K562 (cell line): Measurements from ENCODE around the gene CCNT1. TPM values are rescaled to one million over a fixed set of nuclear protein-coding genes. Genes with fewer than 3 reads are reported as not detected.

Source experiments
- ADNP ChIP-seq: fragments of 200-800 bp; sonication (Bioruptor generic); IDR thresholded peaks from 2 replicates; pipeline ENCODE4 v1.6.1; 2016; ENCODE audit warnings: missing genetic modification characterization, missing compliant biosample characterization
- BDP1 ChIP-seq: IDR thresholded peaks from 3 replicates; pipeline ENCODE4 v1.6.1; 2011; ENCODE audit not compliant: insufficient read length, insufficient read depth
- BRD9 ChIP-seq: fragments of 450-650 bp; IDR thresholded peaks from 2 replicates; pipeline ENCODE4 v1.6.1; 2018; ENCODE audit warnings: low read depth; ENCODE audit not compliant: partially characterized antibody
- DMBX1 ChIP-seq: fragments of 250-450 bp; sonication (Bioruptor Pico); IDR thresholded peaks from 2 replicates; pipeline ENCODE4 v1.8.0; 2022; ENCODE audit warnings: inconsistent platforms, mild to moderate bottlenecking, moderate library complexity, borderline replicate concordance
- ELF4 ChIP-seq: fragments of 450-650 bp; formaldehyde crosslinking; IDR thresholded peaks from 2 replicates; pipeline ENCODE4 v1.4.0; 2022; ENCODE audit warnings: missing genetic modification characterization
- HBP1 ChIP-seq: fragments of 450-650 bp; formaldehyde crosslinking; IDR thresholded peaks from 2 replicates; pipeline ENCODE4 v1.4.0; 2022; ENCODE audit warnings: missing genetic modification characterization
- HDAC2 ChIP-seq: fragments of 450-650 bp; IDR thresholded peaks from 2 replicates; pipeline ENCODE4 v1.6.1; 2016; ENCODE audit warnings: mild to moderate bottlenecking
- MAFK ChIP-seq: IDR thresholded peaks from 2 replicates; pipeline ENCODE4 v1.6.1; 2011; ENCODE audit warnings: low read length, improper control_type of control experiment
- MIER1 ChIP-seq: fragments of 450-650 bp; IDR thresholded peaks from 2 replicates; pipeline ENCODE4 v1.6.1; 2016; ENCODE audit warnings: antibody characterized with exemption, mild to moderate bottlenecking, low read depth
- NFXL1 ChIP-seq: fragments of 450-650 bp; formaldehyde crosslinking; IDR thresholded peaks from 2 replicates; pipeline ENCODE4 v1.4.0; 2021; ENCODE audit warnings: mild to moderate bottlenecking
- NONO ChIP-seq, 2 experiments: fragments of 200-400 bp in 1 of 2; fragments of 450-650 bp in 1 of 2; formaldehyde crosslinking in 1 of 2; IDR thresholded peaks; 2 replicates each; pipeline ENCODE4 v1.6.1; 2017; ENCODE audit warnings: low read depth in 2 of 2, mild to moderate bottlenecking in 2 of 2, moderate library complexity in 2 of 2, low read length in 1 of 2
- RBM17 ChIP-seq: fragments of 200-400 bp; formaldehyde crosslinking; IDR thresholded peaks from 2 replicates; pipeline ENCODE4 v1.6.1; 2017; ENCODE audit warnings: low read depth, mild to moderate bottlenecking, low read length, borderline replicate concordance
- RCOR1 ChIP-seq, 2 experiments: IDR thresholded peaks; 2 replicates each; pipeline ENCODE4 v1.6.1; 2012; ENCODE audit warnings: low read depth in 2 of 2, low read length in 2 of 2, borderline replicate concordance in 1 of 2, improper control_type of control experiment in 1 of 2
- SETDB1 ChIP-seq: IDR thresholded peaks from one replicate; pipeline ENCODE4 v1.6.1; 2012; ENCODE audit warnings: low read length, control low read depth, inconsistent platforms
- SIN3A ChIP-seq, 2 experiments: fragments of 150-350 bp in 1 of 2; IDR thresholded peaks; 2 replicates each; pipeline ENCODE4 v1.6.1; 2011 to 2016; ENCODE audit warnings: borderline replicate concordance in 2 of 2, low read depth in 2 of 2, low read length in 2 of 2, mild to moderate bottlenecking in 2 of 2, moderate library complexity in 2 of 2; ENCODE audit not compliant: control insufficient read depth in 1 of 2
- SLC30A9 ChIP-seq: fragments of 250-450 bp; sonication (Bioruptor Pico); IDR thresholded peaks from 2 replicates; pipeline ENCODE4 v1.8.0; 2022; ENCODE audit warnings: mild to moderate bottlenecking, moderate library complexity
- SRSF7 ChIP-seq: fragments of 200-400 bp; formaldehyde crosslinking; optimal IDR thresholded peaks from 2 replicates; pipeline ENCODE3; 2017; ENCODE audit warnings: mild to moderate bottlenecking, low read depth, low read length
- SUPT5H ChIP-seq: fragments of 450-650 bp; IDR thresholded peaks from 2 replicates; pipeline ENCODE4 v1.6.1; 2016
- TAF9B ChIP-seq: fragments of 450-650 bp; IDR thresholded peaks from 2 replicates; pipeline ENCODE4 v1.6.1; 2018; ENCODE audit warnings: mild to moderate bottlenecking; ENCODE audit not compliant: partially characterized antibody
- TEAD2 ChIP-seq: fragments of 450-650 bp; IDR thresholded peaks from 2 replicates; pipeline ENCODE4 v1.6.1; 2016; ENCODE audit warnings: missing genetic modification characterization, control low read depth, missing compliant biosample characterization
- THRB ChIP-seq: fragments of 450-650 bp; formaldehyde crosslinking; conservative IDR thresholded peaks from 2 replicates; pipeline ENCODE4 v1.4.0; 2022; ENCODE audit warnings: mild to moderate bottlenecking, missing genetic modification characterization
- ZKSCAN1 ChIP-seq: fragments of 150-350 bp; IDR thresholded peaks from 2 replicates; pipeline ENCODE4 v1.6.1; 2016; ENCODE audit warnings: low read depth, low read length
- ZNF217 ChIP-seq: sonication (generic); formaldehyde crosslinking; IDR thresholded peaks from 2 replicates; pipeline ENCODE4 v1.8.0; 2022; ENCODE audit warnings: mild to moderate bottlenecking, missing genetic modification reagents
- ZNF644 ChIP-seq: fragments of 200-800 bp; sonication (Bioruptor generic); IDR thresholded peaks from 2 replicates; pipeline ENCODE4 v1.6.1; 2016; ENCODE audit warnings: low read depth, missing genetic modification characterization, missing compliant biosample characterization
- ZNF707 ChIP-seq: fragments of 250-450 bp; sonication (Bioruptor Pico); conservative IDR thresholded peaks from 2 replicates; pipeline ENCODE4 v1.8.0; 2022; ENCODE audit warnings: inconsistent platforms, mild to moderate bottlenecking, moderate library complexity
- ZNF766 ChIP-seq: fragments of 200-800 bp; sonication (Bioruptor generic); conservative IDR thresholded peaks from 2 replicates; pipeline ENCODE4 v1.6.1; 2016; ENCODE audit warnings: missing genetic modification characterization, missing compliant biosample characterization
- polyA plus RNA-seq, 8 experiments: library from polyadenylated mRNA; depleted of rRNA in 4 of 8; stranded (reverse) in 5 of 8; unstranded in 3 of 8; fragments of >200 nt; fragmentation: Nextera tagmentation in 2 of 8; fragmentation: Illumina TruSeq in 1 of 8; extraction: Ambion mirVana in 2 of 8; extraction: Trizol in 1 of 8; gene quantifications; 2 replicates each; pipeline versions ENCODE4 v1.2.1 to v1.2.3, GENCODE V29; 2011 to 2014; ENCODE audit warnings: inconsistent platforms in 1 of 8, missing spikeins in 1 of 8
- total RNA-seq, 7 experiments: library from RNA; depleted of rRNA in 6 of 7; stranded (reverse); fragments of >200 nt in 6 of 7; fragmentation: Illumina TruSeq in 2 of 7; extraction: Trizol in 2 of 7; gene quantifications; 2 replicates each; pipeline versions ENCODE4 v1.2.1 to v1.2.3, GENCODE V29; 2011 to 2021; ENCODE audit warnings: low replicate concordance in 1 of 7
- TF ChIP-seq, protein P1 (sequence below): fragments of 450-650 bp; IDR thresholded peaks from 2 replicates; pipeline ENCODE4 v1.7.0; 2016; ENCODE audit warnings: borderline replicate concordance

The CCNT1 gene
- total and polyA plus RNA-seq, 9 of the 15 experiments (the other 6 are each of a cell fraction or from before 2014, with no cell fraction given): 9.7 to 52.4 (median 33.4) TPM

- TF ChIP-seq THRB (CRISPR knock-in tag) (peak; percentile 80; the same call in 1 of the 2 replicates), SETDB1 (no peak), ELF4 (no peak), MAFK (no peak), TAF9B (no peak), ZKSCAN1 (no peak), NONO (IDR thresholded peaks at IDR 0.05; ENCODE audit: low read depth in 2 of 2, low read length in 1 of 2) (peak in 1 of 2 experiments; percentile 7; a peak in 1 of 4 replicates), ZNF644 (0 out of 2 replicates have a peak, but pooled peaks have one; percentile 16), SIN3A (IDR thresholded peaks at IDR 0.05; ENCODE audit: borderline replicate concordance in 2 of 2, control insufficient read depth in 1 of 2, low read depth in 2 of 2, low read length in 2 of 2) (no peak), ADNP (tag) (peak; percentile 99), MIER1 (0 out of 2 replicates have a peak, but pooled peaks have one; percentile 54), BRD9 (peak; percentile 91), ZNF707 (CRISPR knock-in tag) (no peak), ZNF217 (no peak), ZNF766 (CRISPR knock-in tag) (no peak), SLC30A9 (CRISPR knock-in tag) (no peak), RCOR1 (IDR thresholded peaks at IDR 0.05; ENCODE audit: borderline replicate concordance in 1 of 2, low read depth in 2 of 2, low read length in 2 of 2) (no peak; a peak in 1 of 4 replicates), HBP1 (0 out of 2 replicates have a peak, but pooled peaks have one; percentile 30), NFXL1 (CRISPR knock-in tag) (no peak), DMBX1 (CRISPR knock-in tag) (0 out of 2 replicates have a peak, but pooled peaks have one; percentile 0), TEAD2 (tag) (no peak), RBM17 (no peak), BDP1 (no peak), HDAC2 (peak; percentile 8; the same call in 1 of the 2 replicates), SUPT5H (no peak), SRSF7 (no peak)
- TF ChIP-seq, protein P1, sequence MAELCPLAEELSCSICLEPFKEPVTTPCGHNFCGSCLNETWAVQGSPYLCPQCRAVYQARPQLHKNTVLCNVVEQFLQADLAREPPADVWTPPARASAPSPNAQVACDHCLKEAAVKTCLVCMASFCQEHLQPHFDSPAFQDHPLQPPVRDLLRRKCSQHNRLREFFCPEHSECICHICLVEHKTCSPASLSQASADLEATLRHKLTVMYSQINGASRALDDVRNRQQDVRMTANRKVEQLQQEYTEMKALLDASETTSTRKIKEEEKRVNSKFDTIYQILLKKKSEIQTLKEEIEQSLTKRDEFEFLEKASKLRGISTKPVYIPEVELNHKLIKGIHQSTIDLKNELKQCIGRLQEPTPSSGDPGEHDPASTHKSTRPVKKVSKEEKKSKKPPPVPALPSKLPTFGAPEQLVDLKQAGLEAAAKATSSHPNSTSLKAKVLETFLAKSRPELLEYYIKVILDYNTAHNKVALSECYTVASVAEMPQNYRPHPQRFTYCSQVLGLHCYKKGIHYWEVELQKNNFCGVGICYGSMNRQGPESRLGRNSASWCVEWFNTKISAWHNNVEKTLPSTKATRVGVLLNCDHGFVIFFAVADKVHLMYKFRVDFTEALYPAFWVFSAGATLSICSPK: peak; percentile 50; the same call in 1 of the 2 replicates
These were observed 767 bp upstream of the CCNT1 start (continued) for GRCh38 chr12:48717252-48717695.
